ENCODE results near the gene KEL.

The KEL gene

DNA sequence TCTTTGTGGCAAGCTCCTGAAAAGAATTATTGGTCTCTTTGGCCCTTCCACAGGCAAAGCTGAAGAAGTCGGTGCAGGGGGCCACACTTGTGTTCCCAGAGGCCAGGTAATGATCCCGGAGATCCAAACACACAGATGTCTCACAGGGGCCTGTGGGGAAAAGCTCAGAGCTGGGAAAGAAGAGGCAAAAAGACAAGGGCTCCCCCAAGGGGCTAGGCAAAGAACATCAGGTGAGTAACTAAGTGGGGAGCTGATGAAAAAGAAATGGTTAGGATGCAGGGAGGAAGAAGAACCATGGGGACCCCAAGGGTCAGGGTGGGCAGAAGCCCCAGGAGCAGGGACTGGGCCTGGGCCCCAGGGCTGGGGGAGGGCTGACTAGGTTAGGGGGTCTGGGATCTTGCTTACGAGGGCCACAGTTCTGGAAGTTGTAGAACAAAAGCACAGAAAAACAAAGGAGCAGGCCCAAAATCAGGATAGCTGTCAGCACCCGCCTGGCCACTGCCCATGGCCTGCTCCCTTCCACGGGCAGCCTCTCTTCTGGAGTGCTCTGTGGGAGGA lies 1.1 kb downstream of the KEL start:
- DNase-seq (ENCODE audit: low read depth in 2 of 2), result no peak

- no peak for DNase-seq (ENCODE audit: low read depth in 2 of 2)
Observed at GRCh38 chr7:142959202-142959601, 3.0 kb downstream of the KEL start.

GRCh38 chr7:142957723-142958122 lies 4.4 kb downstream of the KEL start:
- no peak for DNase-seq (ENCODE audit: low read depth in 2 of 2)

DNA sequence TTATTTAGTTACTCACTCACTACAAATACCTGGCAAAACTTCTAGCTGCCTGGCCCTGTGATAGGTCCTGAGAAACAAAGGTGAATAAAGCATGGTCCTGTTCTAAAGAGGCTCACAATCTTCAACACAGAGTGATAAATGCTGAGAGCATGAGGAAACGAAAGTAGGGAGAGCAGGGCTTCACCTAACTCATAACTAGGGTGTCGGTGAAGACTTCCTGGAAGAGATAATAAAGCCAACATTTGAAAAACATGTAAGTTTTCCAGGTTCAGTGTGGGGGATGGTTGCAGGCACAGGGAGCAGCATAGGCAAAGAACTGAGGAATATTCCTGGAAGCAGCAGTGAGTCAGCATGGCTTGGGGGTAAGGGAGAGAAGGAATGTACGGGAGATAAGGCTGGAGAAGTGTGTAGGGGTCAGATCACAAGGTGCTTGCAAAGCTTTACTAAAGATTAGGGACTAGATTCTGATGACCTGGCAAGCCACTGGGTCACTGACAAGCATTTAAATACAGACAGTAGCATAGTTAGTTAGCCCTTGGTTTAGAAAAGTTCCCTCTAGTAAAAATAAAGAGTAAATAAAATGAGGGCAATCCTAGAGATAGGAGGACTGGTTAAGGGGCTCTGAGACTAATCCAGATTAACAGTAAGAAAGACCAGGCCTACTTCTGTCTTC lies 5.1 kb downstream of the KEL start:
- no peak for DNase-seq (ENCODE audit: low read depth in 2 of 2)

- DNase-seq (ENCODE audit: low read depth in 2 of 2), result no peak
Observed at GRCh38 chr7:142954680-142955268, 7.4 kb downstream of the KEL start.

GRCh38 chr7:142950235-142950634 lies 11.9 kb downstream of the KEL start:
- DNase-seq (ENCODE audit: low read depth in 2 of 2), result no peak

GRCh38 chr7:142948603-142949002 lies 13.6 kb downstream of the KEL start:
- DNase-seq (ENCODE audit: low read depth in 2 of 2), result no peak

DNA sequence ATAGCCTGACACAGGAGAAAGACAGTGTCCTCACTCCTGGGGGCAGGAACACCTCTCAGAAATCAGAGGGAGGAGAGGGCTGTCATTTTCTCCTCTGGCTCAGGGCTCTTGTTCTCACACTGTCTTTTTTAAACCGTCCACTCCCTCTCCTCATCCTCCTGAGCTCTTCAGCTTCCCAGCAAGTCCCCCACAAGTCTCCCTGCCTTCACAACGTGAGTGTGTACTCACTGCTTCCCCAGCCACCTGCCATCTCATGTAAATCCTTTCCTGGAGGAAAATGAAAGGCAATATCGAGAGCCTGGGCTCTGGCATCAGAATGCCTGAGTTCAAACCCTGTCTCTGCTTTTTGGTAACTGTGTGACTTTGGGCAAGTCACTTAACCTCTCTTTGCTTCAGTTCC lies 17.2 kb downstream of the KEL start:
- DNase-seq (ENCODE audit: low read depth in 2 of 2), result no peak

GRCh38 chr7:142943706-142944268 lies 18.4 kb downstream of the KEL start:
- DNase-seq (ENCODE audit: low read depth in 2 of 2), result no peak

- no peak for DNase-seq (ENCODE audit: low read depth in 2 of 2)
Observed at GRCh38 chr7:142942746-142943145, 19.4 kb downstream of the KEL start.

DNA sequence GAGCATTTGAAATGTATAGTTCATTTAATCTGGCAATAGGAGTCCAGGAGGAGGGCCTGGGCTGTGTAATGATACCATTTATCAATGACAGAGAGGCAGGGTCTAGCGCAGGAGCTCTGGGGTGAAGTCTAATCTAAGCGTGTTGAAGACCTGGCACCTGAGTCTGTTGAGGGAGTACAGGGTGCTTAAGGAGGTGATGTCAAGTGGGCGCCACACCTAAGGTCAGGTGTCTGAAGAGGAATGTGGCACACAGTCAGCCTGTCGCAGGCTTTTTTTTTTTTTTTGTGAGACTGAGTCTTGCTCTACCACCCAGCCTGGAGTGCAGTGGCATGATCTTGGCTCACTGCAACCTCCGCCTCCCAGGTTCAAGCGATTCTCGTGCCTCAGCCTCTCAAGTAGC lies 20.6 kb downstream of the KEL start:
- no peak for DNase-seq (ENCODE audit: low read depth in 2 of 2)

DNA sequence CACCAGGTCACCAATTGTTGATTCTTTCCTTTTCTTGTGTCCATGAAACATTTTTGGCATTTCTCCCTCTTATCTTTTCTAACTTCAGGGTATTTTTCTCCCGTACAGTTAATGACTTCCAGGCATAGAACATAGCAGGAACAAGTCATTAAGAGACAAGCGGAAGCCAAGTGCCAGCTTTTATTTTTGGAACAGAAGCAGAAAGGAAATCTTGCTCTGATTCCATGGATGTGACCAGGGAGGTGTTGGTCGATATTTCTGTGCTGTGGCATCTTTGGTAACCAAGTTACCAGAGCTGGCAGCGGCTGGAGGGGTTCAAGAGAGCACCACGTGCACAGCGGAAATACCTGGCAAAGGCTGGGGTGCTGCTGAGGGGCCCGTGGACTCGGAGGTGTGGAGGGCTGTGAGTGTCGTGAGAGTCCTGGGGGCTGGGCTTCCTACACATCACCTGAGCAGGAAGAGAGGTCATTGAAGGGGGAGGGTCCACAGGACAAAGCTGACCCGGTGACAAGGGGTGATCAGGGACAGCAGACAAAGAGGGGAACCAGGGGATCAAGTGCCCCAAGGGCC lies 21.1 kb downstream of the KEL start:
- DNase-seq (ENCODE audit: low read depth in 2 of 2), result no peak

- no peak for DNase-seq (ENCODE audit: low read depth in 2 of 2)
Observed at GRCh38 chr7:142939226-142939910, 22.8 kb downstream of the KEL start, which contains the start of gene LLCFC1. Gene LLCFC1 (plus strand): TSS chr7:142939484. CDS start chr7:142939622, 138 bp downstream.

GRCh38 chr7:142938611-142939010 lies 23.6 kb downstream of the KEL start:
- DNase-seq (ENCODE audit: low read depth in 2 of 2), result no peak

- DNase-seq (ENCODE audit: low read depth in 2 of 2), result no peak
Observed at GRCh38 chr7:142935941-142936565, 26.1 kb downstream of the KEL start.

DNA sequence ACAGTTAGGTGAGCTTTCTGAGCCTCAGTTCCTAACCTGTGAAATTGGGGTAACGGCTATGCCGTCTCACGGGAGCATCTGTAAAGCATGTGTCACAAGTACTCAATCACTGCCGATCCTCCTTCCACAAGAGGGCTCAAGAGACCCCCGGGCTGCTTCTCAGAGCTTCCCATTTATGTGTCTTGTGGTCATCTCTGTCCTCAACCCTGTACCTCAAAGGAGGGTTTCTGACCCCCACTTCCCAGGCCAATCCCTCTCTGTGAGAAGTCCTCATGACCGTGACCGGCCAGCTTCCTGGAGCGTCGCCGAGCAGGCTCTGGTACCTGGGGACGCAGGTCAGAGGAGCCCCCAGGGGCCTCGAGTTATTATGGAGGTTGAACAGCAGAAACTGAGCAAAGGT lies 28.1 kb downstream of the KEL start:
- DNase-seq (ENCODE audit: low read depth in 2 of 2), result no peak

- no peak for DNase-seq (ENCODE audit: low read depth in 2 of 2)
Observed at GRCh38 chr7:142933624-142934023, 28.5 kb downstream of the KEL start, which contains the start of gene TRPV5. Gene TRPV5 (minus strand): TSS chr7:142933746. CDS start chr7:142933459, 287 bp downstream.

GRCh38 chr7:142933092-142933475 lies 29.1 kb downstream of the KEL start:
- no peak for DNase-seq (ENCODE audit: low read depth in 2 of 2)

DNA sequence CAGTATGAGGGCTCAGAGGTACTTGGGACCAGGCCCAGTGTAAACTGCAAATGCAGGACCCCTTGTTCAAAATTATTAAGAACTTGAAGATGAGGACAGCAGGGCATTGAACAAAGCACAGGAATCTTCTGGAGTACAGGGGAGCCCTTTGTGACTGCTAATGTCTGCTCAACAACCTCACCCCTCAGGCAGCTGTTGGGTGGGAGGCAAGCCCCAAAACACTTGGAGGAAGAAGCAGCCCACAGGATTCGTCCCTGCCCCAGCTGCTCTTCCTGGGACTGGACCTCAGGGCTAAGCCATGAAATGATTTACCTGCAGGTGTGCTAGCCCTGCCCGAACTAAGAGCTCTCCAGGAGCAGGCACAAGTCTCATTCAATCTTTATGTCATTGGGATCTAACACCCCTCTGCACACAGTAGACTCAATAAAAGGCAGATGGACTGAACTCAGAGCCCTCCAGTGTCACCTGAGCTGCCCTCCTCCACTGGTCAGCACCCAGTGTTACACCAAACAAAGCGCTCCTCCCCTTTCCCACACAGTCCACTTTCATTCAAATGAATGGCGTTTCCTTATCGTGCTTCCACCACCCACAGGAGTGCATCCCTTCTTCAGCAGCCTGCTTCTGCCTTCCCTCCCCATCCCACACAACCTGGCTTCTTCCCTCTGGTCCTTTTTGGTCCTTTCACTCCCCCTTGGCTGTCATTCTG lies 29.6 kb downstream of the KEL start:
- DNase-seq (ENCODE audit: low read depth in 2 of 2), result no peak

GRCh38 chr7:142930126-142930730 lies 31.9 kb downstream of the KEL start:
- no peak for DNase-seq (ENCODE audit: low read depth in 2 of 2)

DNA sequence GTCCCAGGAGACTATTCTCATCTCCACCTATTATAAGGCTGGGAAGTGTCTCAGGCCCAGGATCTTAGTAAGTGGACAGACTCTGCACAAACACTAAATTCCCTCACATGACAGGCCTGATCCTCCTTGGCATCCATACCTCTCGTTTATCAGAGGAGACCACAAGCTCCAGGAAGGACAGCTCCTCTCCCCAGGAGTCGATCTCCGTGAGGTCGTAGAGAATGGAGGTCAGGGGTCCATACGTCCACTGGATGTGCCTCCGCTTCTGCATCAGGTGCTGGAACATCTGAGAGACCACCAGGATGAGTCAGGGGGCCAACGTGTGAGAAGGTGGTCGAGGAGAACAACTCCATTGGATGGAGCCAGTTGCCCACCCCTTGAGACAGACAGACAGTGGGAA lies 34.2 kb downstream of the KEL start:
- no peak for DNase-seq (ENCODE audit: low read depth in 2 of 2)
